HPDE6-E6E7 (cell line): ENCODE data around the gene CXorf49.
"Not testable (repeated sequence)": the region's sequence is repeated elsewhere in the genome, so short reads cannot be mapped to it uniquely, and the experiment has no call there.

ENCODE experiments used
- DNase-seq: peaks from one replicate; pipeline ENCODE4 v3.0.0; 2011; ENCODE audit warnings: missing footprints; ENCODE audit errors: extremely low spot score

Gene CXorf49

DNA sequence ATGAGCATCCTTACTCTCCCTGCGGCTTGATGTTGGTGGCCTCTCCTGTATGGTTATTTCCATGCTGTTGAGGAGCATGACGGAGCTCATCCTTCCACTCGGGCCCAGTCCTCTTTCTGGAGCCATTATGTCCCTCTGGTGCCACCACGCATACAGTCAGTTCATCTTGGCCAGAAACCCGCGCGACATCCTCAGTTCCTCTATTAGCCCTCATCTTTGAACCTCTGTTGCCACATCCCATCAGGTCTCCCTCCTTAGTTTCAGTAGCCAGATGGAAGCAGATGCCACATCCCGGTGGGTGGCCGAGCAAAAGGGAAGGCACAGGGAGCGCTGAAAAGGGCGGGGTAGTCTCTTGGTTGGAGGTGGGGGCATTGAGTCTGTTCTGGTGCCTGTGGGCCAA, 46.1 kb downstream of the CXorf49 start:
- no peak for DNase-seq

DNA sequence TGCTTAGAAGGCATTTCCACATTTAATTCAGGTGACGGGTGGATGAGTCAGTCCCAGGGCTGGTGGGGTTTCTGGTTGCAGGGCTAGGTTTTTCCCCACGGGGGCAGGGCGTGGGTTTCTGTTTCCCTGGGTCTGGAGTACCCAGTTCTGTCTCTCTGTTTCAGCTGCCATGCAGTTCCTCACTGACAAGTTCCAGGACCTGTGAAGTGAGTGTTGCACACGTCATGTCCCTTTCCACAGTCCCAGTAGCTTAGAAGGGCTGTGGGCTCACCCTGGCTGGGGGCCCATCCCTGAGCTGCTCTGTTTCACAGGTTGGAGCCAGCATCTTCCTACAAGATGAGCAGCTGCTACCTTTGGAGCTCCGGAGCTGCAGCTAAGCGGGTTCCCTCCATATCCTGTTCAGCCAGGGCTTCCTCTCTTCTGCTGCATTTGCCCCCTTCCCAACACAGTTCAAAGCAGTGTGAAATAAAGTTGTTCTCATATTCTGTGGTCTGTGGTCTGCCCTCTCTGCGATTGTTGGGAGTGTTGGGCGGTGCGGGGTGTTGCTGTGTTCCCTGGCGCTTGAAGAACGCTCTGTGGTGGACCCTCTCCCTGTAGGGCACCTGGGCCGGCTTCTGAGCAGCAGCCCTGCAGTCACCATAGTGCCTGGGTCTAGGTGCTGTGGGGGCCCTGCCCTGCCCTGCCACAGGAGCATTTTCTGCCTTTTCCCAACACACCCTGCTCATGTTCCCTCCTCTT, 46.9 kb downstream of the CXorf49 start:
- DNase-seq, result no peak

GRCh38 chrX:71669947-71670346, 48.1 kb downstream of the CXorf49 start:
- DNase-seq, result not testable (repeated sequence)

- no peak for DNase-seq
Measured at GRCh38 chrX:71669492-71669891, 48.6 kb downstream of the CXorf49 start.

GRCh38 chrX:71668248-71668595, 49.9 kb downstream of the CXorf49 start:
- no peak for DNase-seq

- DNase-seq, result no peak
Measured at GRCh38 chrX:71667328-71668247, 50.5 kb downstream of the CXorf49 start, which contains the start of gene LOC101059915. LOC101059915 (plus strand) TSS chrX:71667546.

DNA sequence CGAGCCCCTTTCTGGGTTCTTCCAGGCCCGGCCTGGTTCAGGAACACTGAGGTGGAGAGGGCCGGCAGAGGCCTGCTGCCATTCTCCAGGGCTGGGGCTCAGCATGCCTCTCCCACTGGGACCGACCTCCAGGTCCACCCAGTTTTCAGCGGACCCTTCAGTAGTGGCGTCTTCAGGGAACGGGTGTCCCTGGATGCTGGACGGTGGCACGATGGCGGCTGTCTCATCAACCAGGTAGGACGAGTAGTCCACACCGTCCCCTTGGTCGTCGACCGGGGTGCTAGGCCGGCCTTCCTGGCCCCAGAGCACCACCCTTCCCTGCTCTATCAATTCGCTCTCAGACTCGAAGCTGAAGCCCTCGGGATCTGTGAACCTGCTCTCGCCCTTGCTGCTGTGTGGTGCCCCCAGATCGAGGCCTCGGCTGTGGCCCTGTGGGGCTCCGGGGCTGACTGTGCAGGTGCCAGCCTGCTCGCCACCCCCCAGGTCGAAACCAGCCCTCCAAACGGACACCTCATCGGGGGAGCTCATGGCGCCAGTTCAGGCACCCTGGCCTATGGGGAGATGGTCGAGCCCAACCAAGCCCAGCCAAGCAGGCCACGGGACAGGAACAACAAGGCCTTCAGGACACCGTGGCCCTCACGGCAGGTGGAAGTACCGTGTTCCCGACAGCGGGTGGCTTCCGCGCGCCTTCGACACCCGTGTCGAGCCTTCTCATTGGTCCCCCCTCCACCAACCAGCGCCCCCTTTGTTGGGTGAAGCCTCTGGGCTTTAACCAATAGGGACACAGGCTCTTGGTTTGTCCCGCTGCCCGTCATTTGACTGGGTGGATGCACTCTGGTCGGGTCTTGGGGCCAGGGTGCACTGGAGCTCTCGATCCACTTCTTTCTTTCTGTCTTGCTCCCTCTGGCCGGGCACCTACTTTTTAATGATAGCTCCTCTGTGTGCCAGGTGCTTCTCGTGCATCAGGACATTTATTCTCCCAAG, 51.6 kb downstream of the CXorf49 start:
- no peak for DNase-seq

GRCh38 chrX:71665747-71666146, 52.3 kb downstream of the CXorf49 start:
- DNase-seq, result no peak

DNA sequence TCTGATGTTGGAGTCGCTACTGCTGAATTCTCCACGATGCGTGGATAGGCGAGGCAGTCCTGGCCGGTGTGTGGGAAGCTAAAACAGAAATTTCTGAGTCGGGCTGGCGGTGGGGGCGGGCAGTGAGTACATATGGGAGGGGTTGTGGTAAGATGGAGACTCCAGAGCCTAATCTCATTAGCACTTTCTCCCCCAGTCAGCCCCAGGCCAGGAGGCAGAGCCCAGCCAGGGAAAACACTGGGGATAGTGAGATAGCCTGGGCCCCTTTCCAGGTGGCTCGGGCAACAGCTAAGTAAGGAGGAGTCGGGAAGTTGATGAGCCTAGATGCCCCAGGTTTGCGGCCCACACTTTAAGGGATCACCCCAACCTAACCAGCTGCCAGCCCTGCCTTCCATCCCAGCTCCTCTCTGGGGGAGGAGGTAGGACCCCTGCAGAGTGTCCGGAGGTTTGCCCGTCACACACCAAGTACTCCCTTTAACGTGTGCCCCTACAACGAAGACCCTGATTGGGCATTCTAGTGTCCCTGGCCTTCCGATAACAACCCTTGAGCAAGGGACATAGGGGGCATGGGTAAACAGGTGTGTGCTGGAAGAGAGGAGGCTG, 53.1 kb downstream of the CXorf49 start:
- DNase-seq, result no peak
